IMR-90 (cell line): Measurements from ENCODE around the gene PLSCR3. TPM values are rescaled to one million over a fixed set of nuclear protein-coding genes. Genes with fewer than 3 reads are reported as not detected.

ENCODE experiments used
- ATAC-seq: fragments of 200-7000 bp; cut with Tn5 transposase; 2 replicates; pipeline ENCODE4 v1.9.1; 2020; ENCODE audit warnings: low read depth, mild to moderate bottlenecking, moderate library complexity
- BruUV-seq: library from RNA; stranded (reverse); fragments of 400-500 nt; replicated peaks from 2 replicates; lab custom pipeline; 2021; lab: Mats Ljungman, UMichigan
- CTCF ChIA-PET: fragments of 300-600 bp; formaldehyde crosslinking; extraction: SDS; loops from one replicate; lab custom pipeline; 2021; ENCODE audit warnings: antibody characterized with exemption; lab: Yijun Ruan, JAX
- POLR2A ChIA-PET: fragments of 300-600 bp; sonication (Branson Sonifier 250); formaldehyde crosslinking; loops from one replicate; lab custom pipeline; 2022; ENCODE audit warnings: antibody characterized with exemption; ENCODE audit not compliant: unreplicated experiment; lab: Charles Lee
- DNase-seq: peaks from one replicate; pipeline ENCODE4 v3.0.0; 2013
- H2AFZ ChIP-seq: replicated peaks from 2 replicates; pipeline ENCODE3; 2013; ENCODE audit warnings: low read length, mild to moderate bottlenecking; ENCODE audit not compliant: poor library complexity
- H2AK5ac ChIP-seq: 2 replicates; pipeline ENCODE4 v1.6.1; 2013; ENCODE audit warnings: low read depth, low read length, inconsistent platforms
- H2AK9ac ChIP-seq: replicated peaks from 2 replicates; pipeline ENCODE3; 2013; ENCODE audit warnings: mild to moderate bottlenecking, low read depth, low read length, moderate library complexity; ENCODE audit not compliant: poor library complexity
- H2BK120ac ChIP-seq: 2 replicates; pipeline ENCODE4 v1.6.1; 2013; ENCODE audit warnings: low read depth, low read length, inconsistent platforms
- H2BK15ac ChIP-seq: 3 replicates; pipeline ENCODE4 v1.6.1; 2013; ENCODE audit warnings: low read depth, low read length, inconsistent platforms
- H2BK20ac ChIP-seq: 2 replicates; pipeline ENCODE4 v1.6.1; 2013; ENCODE audit warnings: low read depth, mild to moderate bottlenecking, inconsistent platforms, low read length, moderate library complexity
- H2BK5ac ChIP-seq: 2 replicates; pipeline ENCODE4 v1.6.1; 2013; ENCODE audit warnings: mild to moderate bottlenecking, low read depth, low read length, inconsistent platforms; ENCODE audit not compliant: poor library complexity, severe bottlenecking
- H3K14ac ChIP-seq: replicated peaks from 2 replicates; pipeline ENCODE4 v1.6.1; 2013; ENCODE audit warnings: low read depth, low read length, inconsistent platforms
- H3K18ac ChIP-seq: 2 replicates; pipeline ENCODE4 v1.6.1; 2013; ENCODE audit warnings: low read depth, low read length, control low read depth
- H3K23ac ChIP-seq: 2 replicates; pipeline ENCODE4 v1.6.1; 2013; ENCODE audit warnings: low read depth, low read length, inconsistent platforms
- H3K27ac ChIP-seq: 2 replicates; pipeline ENCODE4 v1.5.1; 2013; ENCODE audit warnings: mild to moderate bottlenecking, control low read depth, low read length; ENCODE audit not compliant: insufficient read depth
- H3K27me3 ChIP-seq: 2 replicates; pipeline ENCODE4 v1.6.1; 2013; ENCODE audit warnings: low read length; ENCODE audit not compliant: control insufficient read depth, insufficient read depth
- H3K36me3 ChIP-seq: 2 replicates; pipeline ENCODE4 v1.6.1; 2013; ENCODE audit warnings: low read length, mixed read lengths; ENCODE audit not compliant: control insufficient read depth, insufficient read depth
- H3K4ac ChIP-seq: 2 replicates; pipeline ENCODE4 v1.6.1; 2013; ENCODE audit warnings: low read depth, low read length, inconsistent platforms
- H3K4me1 ChIP-seq: 2 replicates; pipeline ENCODE4 v1.6.1; 2013; ENCODE audit warnings: low read length, mixed read lengths; ENCODE audit not compliant: control insufficient read depth, insufficient read depth
- H3K4me2 ChIP-seq: 2 replicates; pipeline ENCODE4 v1.6.1; 2013; ENCODE audit warnings: low read depth, mild to moderate bottlenecking, control low read depth, low read length, moderate library complexity
- H3K4me3 ChIP-seq: 2 replicates; pipeline ENCODE4 v1.5.1; 2013; ENCODE audit warnings: low read depth, mild to moderate bottlenecking, control low read depth, low read length, moderate library complexity; ENCODE audit not compliant: insufficient read depth
- H3K56ac ChIP-seq: 2 replicates; pipeline ENCODE4 v1.6.1; 2013; ENCODE audit warnings: low read length, inconsistent platforms; ENCODE audit not compliant: insufficient read depth; ENCODE audit errors: extremely low read depth
- H3K79me1 ChIP-seq, 2 experiments: 2 replicates each; pipeline ENCODE4 v1.6.1; 2013; ENCODE audit warnings: low read length in 2 of 2, inconsistent platforms in 1 of 2, low read depth in 1 of 2
- H3K9ac ChIP-seq: 2 replicates; pipeline ENCODE4 v1.6.1; 2013; ENCODE audit warnings: low read depth, low read length, control low read depth
- H3K9me1 ChIP-seq: 2 replicates; pipeline ENCODE4 v1.6.1; 2013; ENCODE audit warnings: low read length, inconsistent platforms; ENCODE audit not compliant: insufficient read depth
- H3K9me3 ChIP-seq: 2 replicates; pipeline ENCODE4 v1.6.1; 2013; ENCODE audit warnings: low read length; ENCODE audit not compliant: control insufficient read depth, insufficient read depth
- H4K20me1 ChIP-seq: 2 replicates; pipeline ENCODE4 v1.6.1; 2013; ENCODE audit warnings: low read length, inconsistent platforms; ENCODE audit not compliant: insufficient read depth
- H4K5ac ChIP-seq: 2 replicates; pipeline ENCODE4 v1.6.1; 2013; ENCODE audit warnings: mild to moderate bottlenecking, low read depth, low read length, control low read depth
- H4K8ac ChIP-seq, 2 experiments: 2 replicates each; pipeline ENCODE4 v1.6.1; 2013; ENCODE audit warnings: low read depth in 2 of 2, low read length in 2 of 2, control low read depth in 1 of 2, inconsistent platforms in 1 of 2
- H4K91ac ChIP-seq: 2 replicates; pipeline ENCODE4 v1.6.1; 2013; ENCODE audit warnings: low read depth, low read length, inconsistent platforms; ENCODE audit not compliant: insufficient read depth
- BHLHE40 ChIP-seq: fragments of 150-350 bp; IDR thresholded peaks from 2 replicates; pipeline ENCODE4 v1.6.1; 2016; ENCODE audit warnings: mild to moderate bottlenecking, low read depth, low read length
- CEBPB ChIP-seq: IDR thresholded peaks from 2 replicates; pipeline ENCODE4 v1.6.1; 2012; ENCODE audit warnings: low read depth, low read length, improper control_type of control experiment
- CHD1 ChIP-seq: IDR thresholded peaks from 2 replicates; pipeline ENCODE4 v1.6.1; 2012; ENCODE audit warnings: low read depth, low read length, improper control_type of control experiment
- ELK1 ChIP-seq: fragments of 150-350 bp; IDR thresholded peaks from 2 replicates; pipeline ENCODE4 v1.6.1; 2016; ENCODE audit warnings: low read depth, mild to moderate bottlenecking, low read length, moderate library complexity, borderline replicate concordance
- FOS ChIP-seq: fragments of 150-350 bp; IDR thresholded peaks from 2 replicates; pipeline ENCODE4 v1.6.1; 2016; ENCODE audit warnings: low read depth, low read length
- MAFK ChIP-seq: IDR thresholded peaks from 2 replicates; pipeline ENCODE4 v1.6.1; 2012; ENCODE audit warnings: low read depth, low read length, improper control_type of control experiment
- MAZ ChIP-seq: IDR thresholded peaks from 2 replicates; pipeline ENCODE4 v1.6.1; 2012; ENCODE audit warnings: low read depth, mild to moderate bottlenecking, low read length, improper control_type of control experiment, moderate library complexity, borderline replicate concordance
- MXI1 ChIP-seq: IDR thresholded peaks from 2 replicates; pipeline ENCODE4 v1.6.1; 2012; ENCODE audit warnings: low read depth, mild to moderate bottlenecking, low read length, moderate library complexity, borderline replicate concordance
- NFE2L2 ChIP-seq: fragments of 150-350 bp; IDR thresholded peaks from 2 replicates; pipeline ENCODE4 v1.6.1; 2016; ENCODE audit warnings: low read depth, mild to moderate bottlenecking, low read length
- POLR2A ChIP-seq: IDR thresholded peaks from 2 replicates; pipeline ENCODE4 v1.6.1; 2012; ENCODE audit warnings: mild to moderate bottlenecking, low read depth, low read length
- RAD21 ChIP-seq: IDR thresholded peaks from 2 replicates; pipeline ENCODE4 v1.6.1; 2012; ENCODE audit warnings: low read length, improper control_type of control experiment
- RCOR1 ChIP-seq: IDR thresholded peaks from 2 replicates; pipeline ENCODE4 v1.6.1; 2012; ENCODE audit warnings: mild to moderate bottlenecking, low read length, improper control_type of control experiment; ENCODE audit not compliant: insufficient replicate concordance
- RFX5 ChIP-seq: IDR thresholded peaks from 2 replicates; pipeline ENCODE4 v1.8.0; 2012; ENCODE audit warnings: low read depth, mild to moderate bottlenecking, low read length, moderate library complexity
- SMC3 ChIP-seq: fragments of 150-350 bp; IDR thresholded peaks from 2 replicates; pipeline ENCODE4 v1.6.1; 2016; ENCODE audit warnings: low read depth, mild to moderate bottlenecking, antibody characterized with exemption, low read length, moderate library complexity
- USF2 ChIP-seq: fragments of 150-350 bp; IDR thresholded peaks from 2 replicates; pipeline ENCODE4 v1.6.1; 2017; ENCODE audit warnings: mild to moderate bottlenecking, antibody characterized with exemption, low read length, low read depth
- WGBS, 2 experiments: methylation state at CpG; one replicate each; pipeline versions ENCODE4 v1.1.5 to v1.1.7; 2013; ENCODE audit warnings: missing lambda C conversion rate in 2 of 2; ENCODE audit not compliant: insufficient read length in 1 of 2; ENCODE audit errors: extremely low coverage in 2 of 2; 5-methylcytosine and 5-hydroxymethylcytosine counted together
- dilution Hi-C: fragments of 300-500 bp; cut with HindIII; formaldehyde crosslinking; loops from one replicate; pipeline ENCODE4 v1.14.3; 2018; ENCODE audit warnings: low sequenced_read_pairs; ENCODE audit not compliant: unreplicated experiment
- in situ Hi-C: fragments of 300-500 bp; cut with MboI; formaldehyde crosslinking; loops from 3 replicates; pipeline ENCODE4 v1.14.3; 2019; ENCODE audit warnings: low sequenced_read_pairs, inconsistent platforms, mixed read lengths
- intact Hi-C: fragments of 100-400 bp; cut with micrococcal nuclease; formaldehyde crosslinking; loops from 2 replicates; pipeline ENCODE4 v1.10.0; 2022
- polyA plus RNA-seq, 3 experiments: library from polyadenylated mRNA; depleted of rRNA; stranded (reverse); fragments of >200 nt; gene quantifications; 2 replicates each; pipeline ENCODE4 v1.2.3, GENCODE V29; 2012; ENCODE audit warnings: low replicate concordance in 1 of 3
- total RNA-seq: library from RNA; depleted of rRNA; stranded (reverse); fragments of >200 nt; gene quantifications from 2 replicates; pipeline ENCODE4 v1.2.3, GENCODE V29; 2012
- TF ChIP-seq, protein P1 (sequence below): conservative IDR thresholded peaks from 2 replicates; pipeline ENCODE4 v1.5.1; 2012; ENCODE audit warnings: mild to moderate bottlenecking, low read depth, low read length, improper control_type of control experiment

Gene PLSCR3
- total and polyA plus RNA-seq, 2 of the 4 experiments (the other 2 are of a cell fraction) = 6.1 to 116 TPM

GRCh38 chr17:7421186-7421585 lies 26.9 kb upstream of the PLSCR3 start:
- Histone ChIP-seq H3K36me3 (peaks cover 10% of the 10 kb centered on the region; the same call in 1 of the 2 replicates), H3K14ac (no peak overlapping the region), H4K5ac (no peak overlapping the region), H3K56ac (no peak overlapping the region), H3K9me1 (0 out of 2 replicates have a peak, but pooled peaks cover 3% of the 10 kb centered on the region), H3K4ac (no peak overlapping the region), H2BK120ac (no peak overlapping the region), H3K9me3 (no peaks in the 10 kb centered on the region), H3K4me2 (no peak overlapping the region), H3K79me1 (no peaks in the 10 kb centered on the region), H2BK5ac (no peak overlapping the region), H2AFZ (no peak overlapping the region), H2BK20ac (no peak overlapping the region), H2AK5ac (no peak overlapping the region), H3K4me3 (no peak overlapping the region), H4K8ac (no peak overlapping the region), H4K20me1 (peaks cover 3% of the 10 kb centered on the region; the same call in 1 of the 2 replicates), H3K18ac (no peak overlapping the region), H3K9ac (no peak overlapping the region), H4K91ac (no peak overlapping the region), H3K27ac (no peak overlapping the region), H3K27me3 (0 out of 2 replicates have a peak, but pooled peaks cover 2% of the 10 kb centered on the region), H3K4me1 (no peaks in the 10 kb centered on the region), H3K23ac (no peak overlapping the region), H2AK9ac (no peak overlapping the region), H2BK15ac (no peak overlapping the region)
- no TSS peak for BruUV-seq
- TF ChIP-seq RCOR1 (no peak), USF2 (no peak), RFX5 (no peak), RAD21 (no peak), CHD1 (no peak), ELK1 (no peak), NFE2L2 (no peak), POLR2A (no peak), SMC3 (no peak), FOS (no peak), MAFK (no peak), MAZ (no peak), CEBPB (no peak), MXI1 (no peak), BHLHE40 (no peak)
- TF ChIP-seq, protein P1, sequence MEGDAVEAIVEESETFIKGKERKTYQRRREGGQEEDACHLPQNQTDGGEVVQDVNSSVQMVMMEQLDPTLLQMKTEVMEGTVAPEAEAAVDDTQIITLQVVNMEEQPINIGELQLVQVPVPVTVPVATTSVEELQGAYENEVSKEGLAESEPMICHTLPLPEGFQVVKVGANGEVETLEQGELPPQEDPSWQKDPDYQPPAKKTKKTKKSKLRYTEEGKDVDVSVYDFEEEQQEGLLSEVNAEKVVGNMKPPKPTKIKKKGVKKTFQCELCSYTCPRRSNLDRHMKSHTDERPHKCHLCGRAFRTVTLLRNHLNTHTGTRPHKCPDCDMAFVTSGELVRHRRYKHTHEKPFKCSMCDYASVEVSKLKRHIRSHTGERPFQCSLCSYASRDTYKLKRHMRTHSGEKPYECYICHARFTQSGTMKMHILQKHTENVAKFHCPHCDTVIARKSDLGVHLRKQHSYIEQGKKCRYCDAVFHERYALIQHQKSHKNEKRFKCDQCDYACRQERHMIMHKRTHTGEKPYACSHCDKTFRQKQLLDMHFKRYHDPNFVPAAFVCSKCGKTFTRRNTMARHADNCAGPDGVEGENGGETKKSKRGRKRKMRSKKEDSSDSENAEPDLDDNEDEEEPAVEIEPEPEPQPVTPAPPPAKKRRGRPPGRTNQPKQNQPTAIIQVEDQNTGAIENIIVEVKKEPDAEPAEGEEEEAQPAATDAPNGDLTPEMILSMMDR = no peak
- DNase-seq (no peak), ATAC-seq (no peak)
- CTCF ChIA-PET = no interaction called here
- dilution Hi-C loops (no loop called here), intact Hi-C loops (no loop called here), in situ Hi-C loops (no loop called here)
- POLR2A ChIA-PET = no interaction called here
- 93% methylated on average over 13 of the region's 16 CpGs; no CpG with 5 or more reads in 1 of the 2 experiments for WGBS, 2 experiments
